HG03558 (cell line): ENCODE measurements around the gene USP36.

Experiments used
- ATAC-seq: cut with Tn5 transposase; IDR thresholded peaks from one replicate; pipeline ENCODE4 v1.9.1; 2021; ENCODE audit warnings: moderate number of reproducible peaks; ENCODE audit not compliant: unreplicated experiment; ENCODE audit errors: extremely low read depth

USP36 gene

DNA sequence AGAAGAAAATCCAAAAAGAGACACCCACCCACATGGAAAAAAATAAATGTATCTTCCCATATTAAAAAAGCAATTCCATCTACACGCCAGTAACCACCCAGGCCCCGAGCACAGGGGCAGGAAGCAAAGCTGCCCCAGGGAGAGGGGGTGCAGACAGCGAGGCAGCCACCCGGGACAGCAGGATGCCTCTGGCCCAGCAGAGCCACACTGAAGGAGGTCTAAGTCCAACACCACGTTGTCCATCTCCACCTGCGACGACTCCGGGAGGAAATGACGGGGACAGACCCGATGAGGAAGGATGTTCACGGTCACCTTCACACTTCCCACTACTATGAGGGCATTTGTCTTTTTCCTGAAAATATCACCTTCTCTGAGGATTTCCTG, 44.1 kb downstream of the USP36 start:
- ATAC-seq: no peak

DNA sequence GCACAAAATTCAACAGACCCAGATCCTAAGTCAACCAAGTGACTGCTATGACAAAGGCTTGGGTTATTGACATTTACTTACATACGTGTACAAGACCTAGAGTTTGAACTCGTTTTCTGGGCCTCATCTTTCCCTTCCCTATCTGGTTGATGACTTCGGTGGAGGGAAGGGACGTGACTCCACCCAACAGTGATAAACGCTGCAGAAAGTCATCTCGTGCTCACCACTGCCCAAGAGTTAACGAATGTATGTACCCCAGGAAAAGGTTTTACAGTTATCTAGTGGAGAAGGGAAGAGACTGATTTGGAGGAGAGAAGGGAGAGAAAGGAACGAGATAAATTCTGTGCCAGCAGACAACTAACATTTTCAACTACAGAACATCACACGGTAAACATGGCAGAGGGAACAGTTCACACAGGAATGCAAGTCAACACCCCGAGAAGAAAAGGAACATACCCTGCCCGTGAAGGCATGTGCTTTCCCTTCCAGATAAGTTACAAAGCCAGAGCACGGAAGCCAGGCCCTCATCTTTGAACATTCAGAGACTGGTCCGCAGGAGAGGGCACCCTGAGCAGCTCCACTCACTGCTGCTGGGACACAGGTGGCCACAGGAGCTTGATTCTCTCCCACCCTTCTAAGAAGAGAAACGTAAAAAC, 44.6 kb downstream of the USP36 start:
- no peak for ATAC-seq

DNA sequence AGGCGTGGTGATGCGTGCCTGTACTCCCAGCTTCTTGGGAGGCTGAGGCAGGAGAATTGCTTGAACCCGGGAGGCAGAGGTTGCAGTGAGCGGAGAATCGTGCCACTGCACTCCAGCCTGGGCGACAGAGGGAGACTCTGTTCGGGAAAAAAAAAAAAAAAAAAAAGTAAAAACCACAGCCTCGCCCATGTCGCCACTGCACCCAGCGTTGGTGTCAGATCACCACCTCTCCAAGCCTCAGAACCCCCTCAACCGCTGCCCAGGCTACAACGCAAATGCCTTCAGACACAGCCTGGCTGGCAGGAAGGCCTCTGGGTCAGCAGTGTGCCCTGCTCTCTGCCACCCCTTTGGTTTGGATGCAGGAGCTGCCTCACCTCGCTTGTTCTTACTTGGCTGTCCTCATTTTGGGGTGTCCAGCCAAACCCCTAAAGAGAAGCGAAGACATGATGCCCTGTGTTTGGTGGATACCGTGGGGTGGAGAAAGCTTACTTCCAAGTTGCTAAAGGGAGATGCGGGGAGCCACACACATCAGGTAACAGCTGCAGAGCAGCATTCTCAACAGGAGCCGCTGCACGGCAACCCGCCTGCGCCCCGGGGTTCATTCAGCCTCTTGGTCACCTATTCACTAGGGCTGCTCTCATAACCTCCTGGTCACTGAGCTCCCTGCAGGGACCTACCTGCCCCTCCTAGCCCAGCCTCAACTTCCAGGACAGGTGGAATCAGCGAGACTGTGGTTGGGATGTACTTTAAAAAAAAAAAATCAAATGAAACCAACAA, 45.6 kb downstream of the USP36 start:
- ATAC-seq: no peak

DNA sequence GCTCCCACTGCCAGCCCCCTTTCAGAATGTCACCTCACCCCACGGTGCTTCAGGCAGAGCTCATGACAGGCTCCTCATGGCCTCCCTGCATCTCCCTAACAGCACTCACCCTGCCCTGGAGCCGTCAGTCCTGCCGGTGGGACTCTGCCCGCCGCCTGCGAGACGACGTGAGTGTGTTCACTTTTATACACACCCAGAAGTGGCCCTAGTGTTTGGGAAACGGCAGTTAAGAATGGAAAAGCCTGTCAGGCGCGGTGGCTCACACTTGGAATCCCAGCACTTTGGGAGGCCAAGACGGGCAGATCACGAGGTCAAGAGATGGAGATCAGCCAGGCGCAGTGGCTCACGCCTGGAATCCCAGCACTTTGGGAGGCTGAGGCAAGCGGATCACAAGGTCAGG, 46.2 kb downstream of the USP36 start:
- no peak for ATAC-seq

DNA sequence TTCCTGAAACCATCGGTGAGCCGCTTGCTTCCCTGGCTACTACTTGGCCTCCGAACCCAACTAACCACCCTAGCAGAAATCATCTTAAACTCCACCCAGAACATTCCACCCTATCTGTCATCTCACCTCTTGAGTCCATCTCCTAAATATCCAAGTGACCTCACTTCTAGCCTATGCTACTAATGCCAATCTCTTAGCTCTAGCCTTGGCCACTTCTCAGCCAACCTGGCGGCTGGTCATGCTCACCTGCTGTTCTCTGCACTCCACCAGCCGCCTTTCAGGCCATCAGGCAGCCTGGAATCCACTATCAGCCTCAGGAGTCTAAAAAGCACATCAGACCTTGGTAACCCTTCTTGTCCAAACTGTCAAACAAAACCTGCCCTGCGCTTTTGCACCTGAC, 46.6 kb downstream of the USP36 start:
- ATAC-seq: no peak

DNA sequence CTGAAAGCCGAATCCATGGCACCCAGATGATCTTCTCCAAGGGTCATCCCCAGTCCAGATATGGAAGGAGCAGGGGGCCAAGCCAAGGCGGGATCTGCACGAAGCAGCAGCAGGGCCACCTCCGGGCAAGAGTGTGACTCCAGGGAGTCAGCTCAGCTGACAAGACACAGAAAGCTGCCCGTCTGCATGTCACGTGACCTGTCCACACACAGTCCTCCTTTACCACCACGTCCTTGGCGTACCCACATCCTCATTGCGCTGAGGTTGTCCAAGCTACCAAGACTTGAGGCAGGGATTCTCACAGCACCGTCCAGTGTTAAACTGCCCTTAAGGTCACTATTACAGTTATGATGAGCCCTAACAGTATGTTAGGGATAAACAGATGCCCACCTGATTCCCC, 47.2 kb downstream of the USP36 start:
- ATAC-seq: no peak

DNA sequence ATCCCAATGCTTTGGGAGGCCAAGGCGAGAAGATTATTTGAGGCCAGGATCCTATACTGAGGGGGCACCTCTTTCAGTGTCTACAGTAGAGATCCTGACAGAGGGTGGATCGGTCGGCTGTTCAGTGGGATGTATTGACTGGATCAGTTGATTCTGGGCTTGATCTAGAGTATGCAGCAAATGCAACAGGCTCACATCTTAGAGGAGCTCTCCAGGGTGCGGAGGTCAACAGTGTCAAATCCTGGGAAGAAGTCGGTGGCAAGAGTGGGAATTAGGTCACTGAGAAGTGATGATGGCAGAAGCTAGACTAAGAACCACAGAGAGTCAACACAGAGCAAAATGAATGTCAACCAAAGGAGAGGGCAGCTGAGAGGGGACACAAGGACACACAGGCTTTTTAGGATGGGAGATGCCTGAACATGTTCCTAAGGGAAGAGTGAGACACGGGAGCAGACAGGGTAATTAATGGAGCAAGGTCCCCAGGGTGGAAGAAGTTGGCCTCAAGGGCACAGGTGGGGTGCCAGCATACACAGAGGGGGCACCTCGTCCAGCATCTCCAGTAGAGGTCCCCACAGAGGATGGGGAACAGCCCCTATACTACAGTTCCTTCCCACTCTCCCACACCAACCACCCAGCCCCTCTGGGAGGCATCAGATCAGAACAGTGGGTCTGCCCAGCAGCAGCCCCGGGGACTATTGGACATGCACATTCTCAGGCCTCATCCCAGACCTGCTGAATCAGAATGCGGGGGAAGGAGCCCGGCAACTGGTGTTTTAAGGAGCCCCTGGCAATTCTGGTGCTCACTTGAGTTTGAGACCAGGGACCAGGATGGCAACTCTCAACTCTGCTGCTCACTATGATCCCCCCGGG, 48.5 kb downstream of the USP36 start:
- no peak for ATAC-seq

DNA sequence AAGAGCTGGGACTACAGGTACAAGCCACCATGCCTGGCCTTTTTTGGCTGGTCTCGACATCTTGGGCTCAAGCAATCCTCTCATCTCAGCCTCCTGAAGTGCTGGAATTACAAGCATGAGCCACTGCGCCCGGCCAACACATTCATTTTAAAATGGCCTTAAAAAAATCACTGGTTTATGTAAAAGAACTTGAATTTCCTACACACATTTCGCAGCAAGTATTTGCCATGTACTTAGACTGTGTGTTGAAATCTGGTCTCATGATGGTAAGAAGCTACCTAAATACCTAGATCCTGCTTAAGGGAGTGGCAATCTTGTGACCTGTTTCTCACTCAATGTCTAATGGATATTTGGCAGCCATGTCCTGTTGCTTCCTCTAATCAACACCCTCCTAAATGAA, 50.1 kb downstream of the USP36 start:
- ATAC-seq: no peak

DNA sequence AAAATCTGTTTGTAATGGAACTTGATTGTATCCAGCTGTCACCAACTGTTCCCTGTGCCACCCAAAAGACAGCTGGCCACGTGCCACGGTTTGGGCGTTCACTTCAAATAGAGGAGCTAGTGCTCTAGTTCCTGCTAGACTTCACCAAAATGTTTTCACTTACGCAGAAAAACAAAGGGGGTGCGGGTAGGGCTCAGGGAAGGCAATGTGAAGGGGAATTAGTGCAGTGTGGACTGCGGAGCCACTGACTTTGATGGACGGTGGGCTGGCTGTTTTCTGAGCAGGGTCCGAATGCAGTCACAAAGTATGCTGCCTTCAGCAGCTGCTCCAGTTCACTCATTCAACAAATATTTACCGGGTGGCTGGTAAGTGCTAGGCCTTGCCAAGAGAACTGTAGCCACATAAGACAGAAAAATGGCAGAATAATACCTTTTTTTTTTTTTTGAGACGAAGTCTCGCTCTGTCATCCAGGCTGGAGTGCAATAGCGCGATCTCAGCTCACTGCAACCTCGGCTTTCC, 50.9 kb downstream of the USP36 start:
- ATAC-seq: no peak

DNA sequence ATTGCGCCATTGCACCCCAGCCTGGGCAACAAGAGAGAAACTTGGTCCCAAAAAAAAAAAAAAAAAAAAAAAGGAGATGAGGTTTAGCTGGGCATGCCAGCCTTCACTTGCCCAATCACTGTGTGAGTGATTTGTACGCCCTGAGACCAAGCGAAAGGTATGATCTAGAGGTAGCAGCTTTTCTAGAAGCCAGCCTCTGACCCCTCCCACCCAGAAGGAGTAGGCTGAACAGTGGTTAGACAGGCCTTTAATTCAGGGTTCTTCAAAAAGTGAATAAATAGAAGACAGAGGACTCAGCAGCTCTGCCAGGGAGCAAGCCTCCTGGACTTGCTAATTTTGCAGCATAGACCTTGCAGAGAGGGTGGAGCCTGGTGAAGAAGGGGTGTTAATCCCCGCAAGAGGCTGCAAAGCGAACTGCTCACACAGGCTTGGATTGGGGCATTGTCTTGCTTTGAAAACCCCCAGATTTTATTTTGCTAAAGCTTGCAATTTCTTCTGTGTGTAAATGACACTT, 51.4 kb downstream of the USP36 start:
- no peak for ATAC-seq

DNA sequence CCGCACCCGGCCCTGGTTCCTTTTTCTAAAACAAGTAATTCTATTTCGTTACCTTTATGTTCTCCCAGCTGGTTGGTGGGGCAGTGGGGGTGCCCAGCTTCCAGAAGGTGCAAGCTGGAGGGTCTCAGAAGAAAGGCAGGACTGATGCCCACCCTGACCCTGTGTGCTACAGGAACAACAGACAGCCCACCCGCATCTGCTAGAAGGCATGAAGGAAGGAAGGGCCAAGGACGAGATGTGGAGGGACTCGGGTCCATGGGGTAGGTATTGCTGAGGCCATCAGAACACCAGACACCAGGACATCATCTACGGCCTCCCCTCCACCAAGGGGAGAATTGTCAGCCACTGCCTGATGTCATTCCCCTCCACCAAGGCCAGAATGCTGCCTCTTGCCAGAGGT, 52.2 kb downstream of the USP36 start:
- ATAC-seq: no peak

DNA sequence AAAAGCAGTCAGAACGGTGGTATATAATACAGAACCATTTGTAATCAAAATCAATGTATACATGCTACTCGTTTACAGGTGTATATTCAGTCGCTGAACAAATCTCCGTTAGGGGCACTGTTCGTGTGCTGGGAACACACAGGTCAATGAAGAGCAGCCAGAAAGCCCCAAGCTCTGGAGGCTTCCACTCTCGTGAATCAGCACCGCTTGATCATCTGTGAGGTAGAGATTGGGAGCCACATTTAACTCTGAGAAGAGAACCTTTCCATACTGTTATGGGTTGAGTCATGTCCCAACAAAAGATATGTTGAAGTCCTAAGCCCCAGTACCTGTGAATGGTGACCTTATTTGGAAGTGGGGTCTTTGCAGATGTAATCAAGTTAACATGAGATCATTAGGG, 53.2 kb downstream of the USP36 start:
- no peak for ATAC-seq

DNA sequence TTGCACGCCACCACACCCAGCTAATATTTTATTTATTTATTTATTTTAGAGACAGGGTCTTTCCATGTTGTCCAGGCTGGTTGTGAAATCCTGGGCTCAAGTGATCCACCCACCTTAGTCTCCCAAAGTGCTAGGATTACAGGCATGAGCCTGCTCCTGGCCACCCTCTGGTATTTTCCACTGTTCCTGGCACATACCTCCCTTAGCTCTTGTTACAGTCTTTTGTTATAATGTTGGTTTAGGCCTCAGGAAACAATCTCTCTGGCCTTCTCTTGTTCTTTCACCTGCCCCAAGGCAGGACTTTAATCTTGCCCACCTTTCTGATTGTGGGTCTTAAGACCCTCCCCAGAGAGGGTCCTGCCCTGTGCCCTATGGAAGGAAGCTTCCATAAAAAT, 55.0 kb downstream of the USP36 start:
- ATAC-seq: no peak

DNA sequence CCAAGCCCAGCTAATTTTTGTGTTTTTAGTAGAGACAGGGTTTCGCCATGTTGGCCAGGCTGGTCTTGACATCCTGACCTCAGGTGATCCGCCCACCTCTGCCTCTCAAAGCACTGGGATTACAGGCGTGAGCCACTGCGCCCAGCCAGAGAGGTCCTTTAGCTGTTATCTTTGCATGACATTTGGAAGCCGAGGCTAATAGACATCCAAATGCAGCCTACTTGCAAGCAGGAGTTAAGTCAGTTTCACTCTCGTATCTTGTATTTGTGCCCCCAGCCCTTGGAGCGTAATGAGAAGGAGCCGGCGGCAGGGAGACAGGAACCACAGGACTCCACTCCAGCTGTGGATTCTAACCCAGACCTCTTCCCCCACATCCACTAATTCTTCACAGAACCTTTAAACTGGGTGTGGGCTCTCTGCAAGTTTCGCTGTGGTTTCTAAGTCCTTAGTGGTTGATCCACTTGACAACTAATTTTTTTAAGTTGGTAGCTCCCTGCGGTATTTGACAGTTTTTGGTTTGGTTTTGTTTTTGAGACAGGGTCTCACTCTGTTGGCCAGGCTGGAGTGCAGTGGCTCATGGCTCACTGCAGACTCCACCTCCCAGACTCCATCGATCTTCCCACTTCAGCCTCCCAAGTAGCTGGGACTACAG, 55.5 kb downstream of the USP36 start:
- no peak for ATAC-seq

DNA sequence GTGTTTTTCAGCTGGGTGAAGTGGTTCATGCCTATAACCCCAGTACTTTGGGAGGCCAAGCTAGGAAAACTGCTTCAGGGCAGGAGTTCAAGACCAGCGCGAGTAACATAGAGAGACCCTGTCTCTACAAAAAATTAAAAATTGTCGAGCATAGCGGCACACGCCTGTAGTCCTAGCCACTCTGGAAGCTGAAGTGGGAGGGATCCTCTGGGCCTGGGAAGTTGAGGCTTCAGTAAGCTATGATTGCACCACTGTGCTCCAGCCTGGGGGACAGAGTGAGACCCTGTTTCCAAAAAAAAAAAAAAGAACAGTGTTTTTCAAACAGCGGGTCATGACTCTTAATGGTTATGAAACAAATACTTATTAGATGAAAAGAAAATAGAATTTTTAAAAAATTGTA, 56.3 kb downstream of the USP36 start:
- no peak for ATAC-seq

DNA sequence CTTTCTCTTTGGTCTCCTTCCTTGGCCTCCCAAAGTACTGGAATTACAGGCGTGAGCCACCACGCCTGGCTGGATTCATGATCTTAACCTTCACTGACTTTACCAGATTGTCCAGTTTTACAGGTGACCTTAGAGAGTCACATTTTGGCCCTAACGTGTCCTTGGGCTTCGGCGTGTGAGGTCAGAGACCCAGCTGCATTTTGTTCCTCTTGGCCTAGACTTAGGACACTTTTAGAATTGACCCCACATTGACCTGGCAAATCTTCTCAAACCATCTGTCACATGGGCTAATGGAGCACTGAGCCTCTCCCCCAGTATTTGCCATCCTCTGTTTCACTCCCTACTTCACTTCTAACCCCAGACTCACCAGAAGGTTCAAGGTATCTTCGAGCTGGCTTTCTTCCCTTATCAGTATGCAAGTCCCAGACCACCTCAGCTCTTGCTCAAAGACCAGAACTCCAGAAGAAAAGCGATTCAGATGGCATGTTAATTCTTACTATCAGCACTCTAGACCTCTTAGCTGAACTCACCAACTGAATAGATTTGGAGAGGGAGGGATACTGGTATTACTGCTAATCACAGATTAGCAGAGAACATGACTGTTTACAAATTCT, 56.8 kb downstream of the USP36 start:
- ATAC-seq: no peak

DNA sequence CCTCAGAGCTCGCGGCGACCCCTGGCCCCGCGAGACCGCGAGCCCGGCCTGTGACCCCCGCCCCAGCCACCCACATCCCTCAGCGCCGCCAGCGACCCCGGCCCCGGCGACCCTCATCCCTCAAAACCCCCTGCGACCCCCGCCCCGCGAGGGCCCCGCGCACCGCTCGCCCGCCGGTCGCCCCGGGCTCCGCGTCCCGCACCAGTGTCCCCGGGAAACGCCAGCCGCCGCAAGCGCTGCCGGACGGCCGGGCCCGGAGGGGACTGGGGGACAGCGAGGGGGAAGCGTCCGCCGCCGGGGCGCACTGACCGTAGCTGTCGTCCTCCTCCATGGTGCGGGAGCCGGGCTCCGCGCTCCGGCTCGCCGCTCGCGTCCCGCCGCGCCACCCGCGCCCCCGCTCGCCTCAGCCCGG, 58.7 kb downstream of the USP36 start, which contains the start of gene CYTH1:
Gene CYTH1 (minus strand): TSS at position 381 of the 412 bp plus-strand sequence. CDS start 50 bp downstream, at position 331.
- no peak for ATAC-seq

DNA sequence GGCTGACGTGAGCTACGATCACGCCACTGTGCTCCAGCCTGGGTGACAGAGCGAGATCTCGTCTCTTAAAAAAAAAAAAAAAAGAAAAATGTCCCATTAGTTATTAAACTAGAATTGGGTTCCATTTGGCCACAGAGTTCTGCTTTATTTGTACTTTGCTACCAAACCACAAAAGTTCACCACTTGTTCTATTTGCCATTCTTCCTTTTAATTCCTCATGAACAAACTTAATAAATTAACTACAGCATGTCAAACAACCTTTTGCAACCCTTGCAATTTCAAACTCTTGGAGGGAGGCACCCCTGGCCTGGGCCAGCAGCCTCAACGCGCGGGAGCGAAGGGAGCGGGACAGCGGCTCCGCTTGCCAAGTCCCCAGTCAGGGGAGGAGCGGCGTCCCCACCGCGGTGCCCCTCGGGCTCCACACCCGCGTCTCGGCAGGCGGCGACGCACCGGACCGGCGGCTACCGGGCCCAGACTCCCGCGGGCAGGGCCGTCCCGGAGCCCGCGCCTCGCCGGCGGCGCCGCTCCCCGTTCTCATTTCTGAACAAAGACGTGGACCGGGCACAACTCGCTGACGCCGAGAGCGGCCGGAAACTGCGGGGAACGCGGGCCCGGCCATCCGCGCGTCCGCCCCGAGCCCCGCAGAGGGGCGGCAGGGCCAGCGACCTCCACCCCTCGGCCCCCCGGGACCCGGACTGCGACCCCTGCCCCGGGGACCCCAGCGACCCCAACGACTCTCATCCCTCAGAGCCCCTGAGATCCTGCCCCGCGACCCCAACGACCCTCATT, 59.3 kb downstream of the USP36 start:
- no peak for ATAC-seq

DNA sequence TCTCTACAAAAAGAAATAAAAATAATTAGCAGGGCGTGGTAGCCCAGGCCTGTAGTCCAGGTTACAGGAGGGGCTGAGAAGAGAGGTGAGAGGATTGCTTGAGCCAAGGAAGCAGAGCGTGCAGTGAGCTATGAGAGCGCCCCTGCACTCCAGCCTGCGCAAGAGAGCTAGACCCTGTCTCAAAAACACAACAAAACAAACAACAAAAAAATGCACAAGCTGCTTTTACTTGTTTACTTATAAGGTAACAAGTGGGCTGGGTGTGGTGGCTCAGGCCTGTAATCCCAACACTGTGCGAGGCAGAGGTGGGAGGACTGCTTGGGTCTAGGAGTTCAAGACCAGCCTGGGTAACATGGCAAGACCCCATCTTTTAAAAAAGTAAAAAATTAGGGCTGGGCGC, 60.3 kb downstream of the USP36 start:
- ATAC-seq: no peak
